ENCODE data around the gene ATP6V0D1. TPM values are rescaled to one million over a fixed set of nuclear protein-coding genes. Genes with fewer than 3 reads are reported as not detected.

Gene ATP6V0D1
- total RNA-seq, 1 experiment from 2014 or later, result 43.0 TPM

- Histone ChIP-seq H3K4me2 (ENCODE audit: insufficient read depth, insufficient read length, low read length) (no peak overlapping the region), H2BK5ac (ENCODE audit: insufficient read length, low read length) (no peak overlapping the region), H3K79me2 (ENCODE audit: insufficient read depth, low read length) (no peaks in the 10 kb centered on the region; the same call in 1 of the 2 replicates), H2BK15ac (ENCODE audit: low read depth, low read length) (no peak overlapping the region), H3K9ac (ENCODE audit: extremely low read depth, insufficient read length, low read length) (no peak overlapping the region), H2BK20ac (ENCODE audit: low read depth, low read length, poor library complexity, severe bottlenecking) (no peak overlapping the region), H3K9me3 (ENCODE audit: control insufficient read depth, low read depth, low read length) (no peaks in the 10 kb centered on the region), H3K23me2 (ENCODE audit: insufficient read length, low read depth, low read length, poor library complexity, severe bottlenecking) (peaks cover 17% of the 10 kb centered on the region), H2BK120ac (ENCODE audit: low read depth, low read length, poor library complexity, severe bottlenecking) (no peak overlapping the region), H3K4me1 (ENCODE audit: insufficient read depth, low read length) (peaks cover 21% of the 10 kb centered on the region), H4K20me1 (ENCODE audit: control insufficient read depth, insufficient read depth, insufficient read length) (no peaks in the 10 kb centered on the region), H2AK5ac (ENCODE audit: insufficient read length, low read length) (no peak overlapping the region), H2BK12ac (ENCODE audit: insufficient read length, low read depth, low read length) (no peak overlapping the region), H4K5ac (ENCODE audit: insufficient read length, low read depth, low read length) (no peak overlapping the region), H3K23ac (ENCODE audit: insufficient read length, low read depth, low read length) (no peak overlapping the region), H2AFZ (ENCODE audit: low read length) (no peak overlapping the region), H3K14ac (ENCODE audit: insufficient read depth, low read length) (0 out of 2 replicates have a peak overlapping the region, but pooled peaks have one; percentile 20), H3K27me3 (ENCODE audit: insufficient read depth, low read length) (no peaks in the 10 kb centered on the region; the same call in 1 of the 2 replicates), H3K56ac (ENCODE audit: insufficient read length, low read depth, low read length) (no peak overlapping the region), H3K4ac (ENCODE audit: low read depth, low read length) (no peak overlapping the region), H3K18ac (ENCODE audit: insufficient read length, low read depth, low read length) (no peak overlapping the region), H3T11ph (ENCODE audit: low read length) (no peak overlapping the region), H4K8ac (replicated peaks; ENCODE audit: insufficient read length, low read depth, low read length) (no peak overlapping the region), H4K91ac (ENCODE audit: insufficient read length, low read depth, low read length) (no peak overlapping the region), H3K27ac (ENCODE audit: insufficient read length, low read depth, low read length) (no peak overlapping the region), H3K79me1 (ENCODE audit: insufficient read depth, low read depth, low read length, poor library complexity, severe bottlenecking) (no peaks in the 10 kb centered on the region)
- peak; percentile 94 for TF ChIP-seq CTCF (conservative IDR thresholded peaks at IDR 0.05)
- peak; percentile 92 for DNase-seq
- Mint-ChIP-seq H3K4me1 (peaks cover 72 to 73% of the 10 kb centered on the region in 2 experiments), H3K27ac (no peak overlapping the region; a peak in 1 of 7 replicates), H3K27me3 (ENCODE audit: low read depth) (peaks cover 16% of the 10 kb centered on the region), H3K9me3 (no peaks in the 10 kb centered on the region), H3K36me3 (ENCODE audit: insufficient read depth in 1 of 3, low read depth in 3 of 3) (peaks cover 0 to under 1% (median 0%) of the 10 kb centered on the region in 3 experiments; a peak in 2 of 7 replicates), H3K4me3 (peak overlapping the region in 1 of 2 experiments; percentile 20; a peak in 1 of 5 replicates)
- no CpG with 5 or more reads among the region's 11 CpGs for WGBS (ENCODE audit: extremely low coverage, insufficient read length, low lambda C conversion rate)
Measured at GRCh38 chr16:67428146-67428731, 52.7 kb downstream of the ATP6V0D1 start.

Measured in H9 (cell line).